K562 (cell line): ENCODE data around the gene HIVEP1. TPM values are rescaled to one million over a fixed set of nuclear protein-coding genes. Genes with fewer than 3 reads are reported as not detected.

Experiments used
- HMBOX1 ChIP-seq: sonication (generic); IDR thresholded peaks from 2 replicates; pipeline ENCODE4 v1.6.1; 2016
- MED1 ChIP-seq: sonication (generic); formaldehyde crosslinking; IDR thresholded peaks from 2 replicates; pipeline ENCODE4 v1.8.1; 2023; ENCODE audit warnings: missing genetic modification reagents, borderline replicate concordance
- MGA ChIP-seq: fragments of 450-650 bp; IDR thresholded peaks from 2 replicates; pipeline ENCODE4 v1.6.1; 2016; ENCODE audit warnings: mild to moderate bottlenecking, moderate library complexity
- TRIM24 ChIP-seq, 2 experiments: fragments of 450-650 bp; IDR thresholded peaks; 2 replicates each; pipeline ENCODE4 v1.6.1; 2016
- ZNF165 ChIP-seq: fragments of 250-450 bp; sonication (Bioruptor Pico); IDR thresholded peaks from 2 replicates; pipeline ENCODE4 v1.4.0; 2020; ENCODE audit warnings: borderline replicate concordance
- ZNF280B ChIP-seq: fragments of 250-450 bp; sonication (Bioruptor Pico); IDR thresholded peaks from 2 replicates; pipeline ENCODE4 v1.5.1; 2021; ENCODE audit warnings: mild to moderate bottlenecking
- ZNF324 ChIP-seq: fragments of 250-450 bp; sonication (Bioruptor Pico); IDR thresholded peaks from 2 replicates; pipeline ENCODE4 v1.4.0; 2020; ENCODE audit warnings: mild to moderate bottlenecking
- polyA plus RNA-seq, 8 experiments: library from polyadenylated mRNA; depleted of rRNA in 4 of 8; stranded (reverse) in 5 of 8; unstranded in 3 of 8; fragments of >200 nt; fragmentation: Nextera tagmentation in 2 of 8; fragmentation: Illumina TruSeq in 1 of 8; extraction: Ambion mirVana in 2 of 8; extraction: Trizol in 1 of 8; gene quantifications; 2 replicates each; pipeline versions ENCODE4 v1.2.1 to v1.2.3, GENCODE V29; 2011 to 2014; ENCODE audit warnings: inconsistent platforms in 1 of 8, missing spikeins in 1 of 8
- total RNA-seq, 7 experiments: library from RNA; depleted of rRNA in 6 of 7; stranded (reverse); fragments of >200 nt in 6 of 7; fragmentation: Illumina TruSeq in 2 of 7; extraction: Trizol in 2 of 7; gene quantifications; 2 replicates each; pipeline versions ENCODE4 v1.2.1 to v1.2.3, GENCODE V29; 2011 to 2021; ENCODE audit warnings: low replicate concordance in 1 of 7

Gene HIVEP1
- total and polyA plus RNA-seq, 9 of the 15 experiments (the other 6 are each of a cell fraction or from before 2014, with no cell fraction given), result 6.0 to 33.3 (median 21.7) TPM

- TF ChIP-seq MGA, result 0 out of 2 replicates have a peak, but pooled peaks have one; percentile 27
- TF ChIP-seq ZNF280B (CRISPR knock-in tag), result no peak
- TF ChIP-seq TRIM24 (IDR thresholded peaks at IDR 0.05), result peak in 1 of 2 experiments; percentile 38; a peak in 1 of 4 replicates
- TF ChIP-seq ZNF165 (CRISPR knock-in tag), result no peak
- no peak for TF ChIP-seq MED1 (CRISPR knock-in tag)
- TF ChIP-seq ZNF324, result no peak
- TF ChIP-seq HMBOX1, result peak; percentile 71
These were observed 107.0 kb downstream of the HIVEP1 start (continued) for GRCh38 chr6:12119085-12119588.
